Endodermal cell (in vitro differentiated cells): ENCODE data around the gene CACNG1. TPM values are rescaled to one million over a fixed set of nuclear protein-coding genes. Genes with fewer than 3 reads are reported as not detected.

ENCODE experiments used
- DNase-seq: peaks from one replicate; pipeline ENCODE4 v3.0.0-alpha.2; 2017
- H3K27ac ChIP-seq: 2 replicates; pipeline ENCODE4 v1.5.1; 2013; ENCODE audit warnings: mild to moderate bottlenecking, low read depth, low read length, moderate library complexity
- H3K27me3 ChIP-seq: 2 replicates; pipeline ENCODE4 v1.6.1; 2013; ENCODE audit warnings: mild to moderate bottlenecking, low read length, moderate library complexity; ENCODE audit not compliant: insufficient read depth, control insufficient read depth, poor library complexity, severe bottlenecking
- H3K36me3 ChIP-seq: 2 replicates; pipeline ENCODE4 v1.7.0; 2013; ENCODE audit warnings: mild to moderate bottlenecking, low read length, moderate library complexity; ENCODE audit not compliant: control insufficient read depth, insufficient read depth
- H3K4me1 ChIP-seq: one replicate; pipeline ENCODE4 v1.7.0; 2013; ENCODE audit warnings: low read length; ENCODE audit not compliant: control insufficient read depth, insufficient read depth
- H3K4me3 ChIP-seq: 2 replicates; pipeline ENCODE4 v1.5.1; 2013; ENCODE audit warnings: mild to moderate bottlenecking, low read length, moderate library complexity
- H3K9ac ChIP-seq: 2 replicates; pipeline ENCODE4 v1.6.1; 2013; ENCODE audit warnings: mild to moderate bottlenecking, low read length, moderate library complexity; ENCODE audit not compliant: poor library complexity, severe bottlenecking; ENCODE audit errors: extremely low read depth
- H3K9me3 ChIP-seq: 2 replicates; pipeline ENCODE4 v1.6.1; 2013; ENCODE audit warnings: mild to moderate bottlenecking, low read length, moderate library complexity; ENCODE audit not compliant: control insufficient read depth
- H3K27ac Mint-ChIP-seq: 2 replicates; pipeline ENCODE4 v1.8.0; 2020; ENCODE audit warnings: mixed read lengths
- H3K27me3 Mint-ChIP-seq: 2 replicates; pipeline ENCODE4 v1.8.0; 2021; ENCODE audit warnings: mild to moderate bottlenecking, mixed read lengths; ENCODE audit not compliant: insufficient read depth
- H3K36me3 Mint-ChIP-seq: 2 replicates; pipeline ENCODE4 v1.8.0; 2020; ENCODE audit warnings: low read depth, mixed read lengths
- H3K4me1 Mint-ChIP-seq: 2 replicates; pipeline ENCODE4 v1.8.0; 2020; ENCODE audit warnings: mixed read lengths
- H3K4me3 Mint-ChIP-seq: 2 replicates; pipeline ENCODE4 v1.8.0; 2020; ENCODE audit warnings: mild to moderate bottlenecking, moderate library complexity, mixed read lengths
- H3K9me3 Mint-ChIP-seq: 2 replicates; pipeline ENCODE4 v1.8.0; 2020; ENCODE audit warnings: mild to moderate bottlenecking, mixed read lengths
- WGBS, 2 experiments: methylation state at CpG; one replicate each; pipeline versions ENCODE4 v1.1.5 to v1.1.7; 2013; ENCODE audit warnings: missing lambda C conversion rate in 2 of 2, mixed read lengths in 1 of 2; ENCODE audit not compliant: insufficient coverage in 1 of 2, insufficient read length in 1 of 2; 5-methylcytosine and 5-hydroxymethylcytosine counted together
- total RNA-seq, 2 donors: library from RNA; stranded (reverse); fragmentation: NEBNext Ultra II Directional in 1 of 2; extraction: Animal tissue kit (Norgen Biotek cat#: 25700) in 1 of 2; gene quantifications; 2 replicates in 1 of 2; 3 replicates in 1 of 2; pipeline ENCODE4 v1.2.1, GENCODE V29; 2021
- TF ChIP-seq, protein P1 (sequence below): fragments of 200-600 bp; sonication (generic); conservative IDR thresholded peaks from 2 replicates; pipeline ENCODE4 v1.5.0; 2021; ENCODE audit warnings: antibody characterized with exemption, mild to moderate bottlenecking

Gene CACNG1
- total RNA-seq, 2 donors from 2014 or later, result not detected

DNA sequence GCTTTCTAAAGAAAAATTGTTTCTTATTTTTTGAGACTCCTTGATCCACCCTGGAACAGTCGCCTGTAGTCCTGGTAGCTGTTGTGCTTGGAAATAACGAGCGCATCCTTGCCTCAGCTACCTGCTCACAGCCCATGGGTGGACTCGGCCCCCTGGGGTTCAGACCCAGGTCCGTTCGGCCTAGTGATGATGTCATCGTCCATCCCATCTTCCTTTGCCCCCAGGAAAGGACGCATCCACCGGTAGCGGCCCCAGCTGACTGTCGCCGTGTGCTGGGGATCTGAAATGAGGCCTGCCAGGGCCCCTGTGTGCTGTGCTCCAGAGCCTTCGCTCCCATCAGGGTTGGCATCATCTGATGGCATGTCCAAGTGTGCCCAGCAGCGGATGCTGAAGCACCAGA lies 12.0 kb upstream of the CACNG1 start:
- no peak overlapping the region for H3K27ac ChIP-seq
- Mint-ChIP-seq H3K36me3 (no peaks in the 10 kb centered on the region), H3K4me1 (no peaks in the 10 kb centered on the region), H3K27ac (no peak overlapping the region), H3K27me3 (peaks cover 3% of the 10 kb centered on the region), H3K4me3 (no peak overlapping the region), H3K9me3 (peaks cover 13% of the 10 kb centered on the region)
- DNase-seq, result no peak
- 94 to 97% methylated on average over 6 to 14 of the region's 14 CpGs for WGBS, 2 experiments
- no peak overlapping the region for H3K9ac ChIP-seq
- H3K36me3 ChIP-seq, result no peaks in the 10 kb centered on the region
- H3K4me1 ChIP-seq, result no peaks in the 10 kb centered on the region
- H3K4me3 ChIP-seq, result no peak overlapping the region
- peaks cover 14% of the 10 kb centered on the region for H3K9me3 ChIP-seq
- no peaks in the 10 kb centered on the region for H3K27me3 ChIP-seq
- TF ChIP-seq, protein P1, sequence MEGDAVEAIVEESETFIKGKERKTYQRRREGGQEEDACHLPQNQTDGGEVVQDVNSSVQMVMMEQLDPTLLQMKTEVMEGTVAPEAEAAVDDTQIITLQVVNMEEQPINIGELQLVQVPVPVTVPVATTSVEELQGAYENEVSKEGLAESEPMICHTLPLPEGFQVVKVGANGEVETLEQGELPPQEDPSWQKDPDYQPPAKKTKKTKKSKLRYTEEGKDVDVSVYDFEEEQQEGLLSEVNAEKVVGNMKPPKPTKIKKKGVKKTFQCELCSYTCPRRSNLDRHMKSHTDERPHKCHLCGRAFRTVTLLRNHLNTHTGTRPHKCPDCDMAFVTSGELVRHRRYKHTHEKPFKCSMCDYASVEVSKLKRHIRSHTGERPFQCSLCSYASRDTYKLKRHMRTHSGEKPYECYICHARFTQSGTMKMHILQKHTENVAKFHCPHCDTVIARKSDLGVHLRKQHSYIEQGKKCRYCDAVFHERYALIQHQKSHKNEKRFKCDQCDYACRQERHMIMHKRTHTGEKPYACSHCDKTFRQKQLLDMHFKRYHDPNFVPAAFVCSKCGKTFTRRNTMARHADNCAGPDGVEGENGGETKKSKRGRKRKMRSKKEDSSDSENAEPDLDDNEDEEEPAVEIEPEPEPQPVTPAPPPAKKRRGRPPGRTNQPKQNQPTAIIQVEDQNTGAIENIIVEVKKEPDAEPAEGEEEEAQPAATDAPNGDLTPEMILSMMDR, result no peak

DNA sequence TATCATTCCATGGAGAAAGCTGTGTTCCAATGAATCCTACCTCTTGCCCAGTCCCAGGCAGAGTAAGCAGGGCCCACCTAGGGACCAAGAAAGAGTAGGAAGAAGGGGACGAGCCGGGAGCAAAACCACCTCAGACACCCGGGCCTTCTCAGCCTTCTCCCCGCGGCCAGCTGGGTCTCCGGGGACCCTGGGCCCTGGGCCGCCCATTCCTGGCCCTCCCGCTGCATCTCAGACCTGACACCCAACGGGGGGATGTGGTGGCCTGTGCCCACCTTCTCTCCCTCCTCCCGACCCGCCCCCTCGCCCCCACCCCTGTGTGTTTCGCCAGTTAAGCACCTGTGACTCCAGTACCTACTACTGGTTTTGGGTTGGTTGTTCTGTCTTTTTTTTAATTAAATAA lies 11.4 kb upstream of the CACNG1 start:
- H3K4me3 Mint-ChIP-seq, result no peak overlapping the region
- Histone ChIP-seq H3K36me3 (no peaks in the 10 kb centered on the region), H3K27me3 (no peaks in the 10 kb centered on the region), H3K27ac (no peak overlapping the region), H3K4me1 (no peaks in the 10 kb centered on the region), H3K9ac (no peak overlapping the region), H3K4me3 (no peak overlapping the region), H3K9me3 (peaks cover 20% of the 10 kb centered on the region)
- peaks cover 19% of the 10 kb centered on the region for H3K9me3 Mint-ChIP-seq
- 99 to 100% methylated on average over 1 to 11 of the region's 13 CpGs for whole genome bisulfite sequencing, 2 experiments
- H3K27me3 Mint-ChIP-seq, result peaks cover 4% of the 10 kb centered on the region
- H3K36me3 Mint-ChIP-seq, result no peaks in the 10 kb centered on the region
- TF ChIP-seq, protein P1, result no peak
- DNase-seq, result no peak
- H3K27ac Mint-ChIP-seq, result no peak overlapping the region
- no peaks in the 10 kb centered on the region for H3K4me1 Mint-ChIP-seq

DNA sequence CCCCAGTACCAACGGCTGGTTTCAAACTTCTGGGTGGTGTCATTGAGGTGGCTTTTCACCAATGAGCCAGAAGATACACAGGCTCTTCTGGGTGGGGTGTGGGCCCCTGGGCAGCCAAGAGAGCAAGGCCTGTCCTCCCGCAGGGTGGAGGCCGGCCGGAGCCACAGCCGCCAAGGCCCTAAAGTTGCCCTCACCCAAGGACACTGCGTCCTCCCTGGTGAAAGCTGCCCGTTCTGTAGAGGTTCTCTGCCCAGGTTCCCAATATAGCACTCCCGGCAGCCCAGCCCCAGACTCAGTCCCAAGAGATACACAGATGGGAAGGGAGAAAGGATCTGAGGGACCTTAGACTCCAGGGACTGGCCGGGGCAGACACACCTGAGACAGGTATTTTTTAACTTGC lies 10.7 kb upstream of the CACNG1 start:
- H3K36me3 ChIP-seq, result no peaks in the 10 kb centered on the region
- Mint-ChIP-seq H3K9me3 (peaks cover 25% of the 10 kb centered on the region), H3K4me3 (no peak overlapping the region), H3K27ac (no peak overlapping the region), H3K27me3 (peaks cover 4% of the 10 kb centered on the region), H3K4me1 (no peaks in the 10 kb centered on the region), H3K36me3 (no peaks in the 10 kb centered on the region)
- H3K27ac ChIP-seq, result no peak overlapping the region
- no peak overlapping the region for H3K9ac ChIP-seq
- H3K27me3 ChIP-seq, result no peaks in the 10 kb centered on the region
- no peaks in the 10 kb centered on the region for H3K4me1 ChIP-seq
- TF ChIP-seq, protein P1, result no peak
- DNase-seq, result no peak
- H3K9me3 ChIP-seq, result peaks cover 26% of the 10 kb centered on the region
- 95 to 96% methylated on average over 7 to 9 of the region's 9 CpGs for WGBS, 2 experiments
- H3K4me3 ChIP-seq, result no peak overlapping the region
